Thoracic aorta (tissue), 2 donors: ENCODE measurements around the gene EVI5L. TPM values are rescaled to one million over a fixed set of nuclear protein-coding genes. Genes with fewer than 3 reads are reported as not detected.
A peak's percentile ranks its signal among the peaks of the same experiment; 100 is the strongest.

Experiments
- ATAC-seq: fragments of 150-250 bp; one replicate; pipeline ENCODE4 v1.8.0; 2017; ENCODE audit warnings: low read depth; ENCODE audit not compliant: insufficient number of reproducible peaks, low FRiP score
- DNase-seq: peaks from one replicate; pipeline ENCODE4 v3.0.0-alpha.2; 2020; ENCODE audit warnings: low spot score
- H3K27ac ChIP-seq, 2 donors: fragments of 200-600 bp; sonication (generic); 1 replicate in 1 of 2; 2 replicates in 1 of 2; pipeline ENCODE4 v1.5.1; 2016; ENCODE audit warnings: mild to moderate bottlenecking in 2 of 2, moderate library complexity in 2 of 2
- H3K27me3 ChIP-seq: fragments of 200-600 bp; sonication (generic); replicated peaks from 2 replicates; pipeline ENCODE4 v1.6.0; 2016; ENCODE audit warnings: mild to moderate bottlenecking; ENCODE audit not compliant: insufficient read depth
- H3K36me3 ChIP-seq: fragments of 200-600 bp; sonication (generic); one replicate; pipeline ENCODE4 v1.5.1; 2016
- H3K4me1 ChIP-seq, 2 donors: fragments of 200-600 bp; sonication (generic); 1 replicate in 1 of 2; 2 replicates in 1 of 2; pipeline versions ENCODE4 v1.5.1 to v1.6.0; 2016; ENCODE audit warnings: low read depth in 2 of 2, mild to moderate bottlenecking in 1 of 2; ENCODE audit not compliant: control insufficient read depth in 1 of 2
- H3K4me3 ChIP-seq: fragments of 200-600 bp; sonication (generic); 2 replicates; pipeline ENCODE4 v1.5.1; 2016; ENCODE audit warnings: mild to moderate bottlenecking
- H3K9me3 ChIP-seq: fragments of 200-600 bp; sonication (generic); 2 replicates; pipeline ENCODE4 v1.5.1; 2016
- total RNA-seq, 2 donors: library from RNA; depleted of rRNA; stranded (reverse); fragments of >200 nt; gene quantifications; one replicate each; pipeline versions ENCODE4 v1.1.0 to v1.2.3, GENCODE V29; 2016
- TF ChIP-seq, protein P1 (sequence below): fragments of 200-600 bp; sonication (generic); IDR thresholded peaks from one replicate; pipeline ENCODE4 v1.5.1; 2019; ENCODE audit warnings: antibody characterized with exemption

EVI5L gene
- total RNA-seq, 2 donors from 2014 or later: 12.1 to 16.8 TPM

GRCh38 chr19:7870571-7871436 lies 40.8 kb downstream of the EVI5L start:
- H3K4me1 ChIP-seq: peaks cover 21 to 41% of the 10 kb centered on the region in 2 donors
- H3K4me3 ChIP-seq: peak overlapping the region; percentile 53
- H3K36me3 ChIP-seq: no peaks in the 10 kb centered on the region
- ATAC-seq (no peak), DNase-seq (no peak)
- TF ChIP-seq, protein P1, sequence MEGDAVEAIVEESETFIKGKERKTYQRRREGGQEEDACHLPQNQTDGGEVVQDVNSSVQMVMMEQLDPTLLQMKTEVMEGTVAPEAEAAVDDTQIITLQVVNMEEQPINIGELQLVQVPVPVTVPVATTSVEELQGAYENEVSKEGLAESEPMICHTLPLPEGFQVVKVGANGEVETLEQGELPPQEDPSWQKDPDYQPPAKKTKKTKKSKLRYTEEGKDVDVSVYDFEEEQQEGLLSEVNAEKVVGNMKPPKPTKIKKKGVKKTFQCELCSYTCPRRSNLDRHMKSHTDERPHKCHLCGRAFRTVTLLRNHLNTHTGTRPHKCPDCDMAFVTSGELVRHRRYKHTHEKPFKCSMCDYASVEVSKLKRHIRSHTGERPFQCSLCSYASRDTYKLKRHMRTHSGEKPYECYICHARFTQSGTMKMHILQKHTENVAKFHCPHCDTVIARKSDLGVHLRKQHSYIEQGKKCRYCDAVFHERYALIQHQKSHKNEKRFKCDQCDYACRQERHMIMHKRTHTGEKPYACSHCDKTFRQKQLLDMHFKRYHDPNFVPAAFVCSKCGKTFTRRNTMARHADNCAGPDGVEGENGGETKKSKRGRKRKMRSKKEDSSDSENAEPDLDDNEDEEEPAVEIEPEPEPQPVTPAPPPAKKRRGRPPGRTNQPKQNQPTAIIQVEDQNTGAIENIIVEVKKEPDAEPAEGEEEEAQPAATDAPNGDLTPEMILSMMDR: no peak
- peaks cover 6% of the 10 kb centered on the region for H3K27me3 ChIP-seq
- H3K27ac ChIP-seq: no peak overlapping the region
- H3K9me3 ChIP-seq: no peaks in the 10 kb centered on the region

DNA sequence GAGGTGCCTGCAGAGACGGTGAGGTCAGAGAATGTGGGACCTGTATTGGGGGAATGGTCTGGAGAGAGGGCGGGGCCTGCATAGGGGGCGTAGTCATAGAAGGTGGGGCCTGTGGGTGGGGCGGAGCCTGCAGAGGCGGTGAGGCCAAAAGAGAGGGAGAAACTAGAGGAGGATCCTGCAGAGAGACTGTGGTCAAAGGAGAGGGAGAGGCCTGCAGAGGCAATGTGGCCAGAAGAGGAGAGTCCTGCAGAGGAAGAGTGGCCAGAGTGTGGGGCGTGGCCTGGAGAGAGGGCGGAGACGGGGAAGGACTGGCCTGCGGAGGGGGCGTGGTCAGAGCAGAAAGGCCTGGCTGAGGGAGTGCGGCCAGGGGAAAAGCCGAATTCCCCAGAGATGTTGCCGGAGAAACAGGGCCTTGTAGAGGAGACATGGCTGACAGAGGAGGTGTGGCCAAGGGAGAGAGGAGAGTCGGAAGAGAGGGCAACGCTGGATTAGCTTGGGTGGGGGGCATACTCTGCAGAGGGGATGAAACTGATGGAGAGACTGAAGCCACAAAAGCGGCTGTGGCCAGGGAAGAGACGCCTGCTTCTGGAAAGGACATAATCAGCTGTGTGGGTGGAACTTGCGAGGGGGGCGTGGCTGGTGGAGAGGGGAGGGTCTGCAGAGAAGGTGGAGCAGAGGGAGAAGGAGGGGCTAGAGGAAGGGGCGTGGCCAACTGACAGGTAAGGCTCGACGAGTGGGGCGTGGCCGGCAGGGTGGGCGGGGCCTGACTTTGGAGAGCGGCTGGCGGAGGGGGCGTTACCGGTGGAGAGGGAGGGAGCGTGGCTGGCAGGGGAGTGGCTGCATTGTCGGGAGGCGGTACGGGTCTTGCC lies 41.7 kb downstream of the EVI5L start:
- H3K4me3 ChIP-seq: peak overlapping the region; percentile 53
- H3K9me3 ChIP-seq: no peaks in the 10 kb centered on the region
- H3K27ac ChIP-seq: no peak overlapping the region
- TF ChIP-seq, protein P1: no peak
- no peaks in the 10 kb centered on the region for H3K36me3 ChIP-seq
- ATAC-seq: peak; percentile 35
- peak; percentile 29 for DNase-seq
- H3K27me3 ChIP-seq: peaks cover 6% of the 10 kb centered on the region
- H3K4me1 ChIP-seq: peaks cover 21 to 41% of the 10 kb centered on the region in 2 donors

GRCh38 chr19:7872306-7873204 lies 42.5 kb downstream of the EVI5L start:
- ATAC-seq: no peak
- Histone ChIP-seq H3K4me1 (peaks cover 21 to 41% of the 10 kb centered on the region in 2 donors), H3K4me3 (peak overlapping the region; percentile 53), H3K27ac (no peak overlapping the region), H3K9me3 (no peaks in the 10 kb centered on the region), H3K27me3 (peaks cover 6% of the 10 kb centered on the region), H3K36me3 (no peaks in the 10 kb centered on the region)
- DNase-seq: no peak
- TF ChIP-seq, protein P1: no peak

DNA sequence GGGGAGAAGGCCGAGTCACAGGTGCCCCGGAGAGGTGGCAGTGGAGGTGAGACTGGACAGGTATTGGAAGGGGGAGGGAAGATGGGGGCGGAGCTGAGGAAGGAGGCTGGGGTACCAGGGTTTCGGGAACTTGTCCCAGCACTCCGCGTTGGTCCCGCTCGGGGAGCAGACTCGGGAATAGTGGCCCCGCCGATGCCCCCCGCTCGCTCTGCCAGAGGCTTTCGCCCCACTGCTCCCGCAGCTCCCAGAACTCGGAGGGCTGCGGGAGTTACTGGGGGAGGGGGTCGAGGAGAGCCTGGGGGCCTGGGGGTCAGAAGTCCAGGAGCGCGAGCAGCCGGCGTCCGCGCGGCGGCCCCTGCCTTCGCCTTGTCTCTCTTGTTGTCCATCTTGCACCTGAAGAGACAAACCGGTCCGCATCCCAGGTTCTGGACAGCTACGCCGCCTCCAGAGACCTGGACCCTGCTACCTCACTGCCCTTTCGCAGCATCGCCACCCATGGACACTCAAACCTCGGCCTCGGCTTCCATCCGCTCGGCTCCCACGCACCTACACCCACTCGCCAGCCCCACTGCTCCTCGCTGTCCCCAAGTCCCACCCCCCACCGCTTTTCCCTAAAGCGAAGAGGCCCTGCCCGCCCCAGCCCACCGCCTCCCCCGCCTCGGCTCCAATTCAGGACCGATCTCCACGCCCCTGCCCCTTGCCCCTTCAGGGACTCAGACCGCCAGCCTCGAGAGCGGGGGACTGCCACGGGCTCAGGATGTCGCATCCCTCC lies 43.5 kb downstream of the EVI5L start:
- TF ChIP-seq, protein P1: no peak
- no peaks in the 10 kb centered on the region for H3K9me3 ChIP-seq
- H3K36me3 ChIP-seq: no peaks in the 10 kb centered on the region
- peak overlapping the region; percentile 46 for H3K4me3 ChIP-seq
- no peak for ATAC-seq
- no peak for DNase-seq
- H3K27me3 ChIP-seq: peaks cover 6% of the 10 kb centered on the region
- peaks cover 19 to 38% of the 10 kb centered on the region in 2 donors for H3K4me1 ChIP-seq
- H3K27ac ChIP-seq: no peak overlapping the region
